ENCODE data around the gene SLC15A3.
A peak's percentile ranks its signal among the peaks of the same experiment; 100 is the strongest.

The SLC15A3 gene

GRCh38 chr11:60905551-60906113, 46.3 kb downstream of the SLC15A3 start:
- H3K4me3 ChIP-seq (ENCODE audit: low read depth, low read length): peak overlapping the region; percentile 88
- peak overlapping the region; percentile 84 for H3K27ac ChIP-seq (ENCODE audit: extremely low read depth, low read depth, low read length)
- no peaks in the 10 kb centered on the region; the same call in 1 of the 2 replicates for H3K4me1 ChIP-seq (ENCODE audit: control insufficient read depth, insufficient read depth, low read length)
- ChIA-PET POLR2A (interaction anchor here (0.8 to 2.8 kb wide), 7 partner anchors 9 to 21 kb away, joined by 3 to 36 read pairs (median 5); partner anchors contain the start of genes TMEM109 and TMEM132A), CTCF (interaction anchor here (0.6 to 2.9 kb wide), 3 partner anchors 14 to 225 kb away, joined by 3 to 19 read pairs (median 4); no protein-coding TSS in a partner anchor)
- peaks cover 0 to 42% of the 10 kb centered on the region in 2 experiments; a peak in 1 of 3 replicates for H3K36me3 ChIP-seq (ENCODE audit: control insufficient read depth in 2 of 2, insufficient read depth in 1 of 2, low read length in 2 of 2)
- no peaks in the 10 kb centered on the region for H3K9me3 ChIP-seq (ENCODE audit: control insufficient read depth, insufficient read depth, low read depth, low read length)
- TF ChIP-seq ZNF280C (tag by site-specific recombination; IDR thresholded peaks at IDR 0.05) (no peak), ZNF311 (tag by site-specific recombination; IDR thresholded peaks at IDR 0.05; ENCODE audit: borderline replicate concordance) (no peak), ZBTB10 (tag by site-specific recombination; IDR thresholded peaks at IDR 0.05) (no peak), ZNF157 (tag by site-specific recombination; IDR thresholded peaks at IDR 0.05) (no peak), MEIS1 (CRISPR knock-in tag; IDR thresholded peaks at IDR 0.05; ENCODE audit: borderline replicate concordance) (no peak), ZNF423 (tag by site-specific recombination; IDR thresholded peaks at IDR 0.05) (no peak), ZNF366 (tag by site-specific recombination; conservative IDR thresholded peaks at IDR 0.05) (peak; percentile 85), ZFHX2 (tag by site-specific recombination; conservative IDR thresholded peaks at IDR 0.05) (no peak), ZNF639 (tag by site-specific recombination; IDR thresholded peaks at IDR 0.05) (no peak), ZNF18 (tag by site-specific recombination; IDR thresholded peaks at IDR 0.05) (no peak), ZNF791 (tag by site-specific recombination; IDR thresholded peaks at IDR 0.05) (no peak), ZNF645 (tag by site-specific recombination; IDR thresholded peaks at IDR 0.05) (no peak), ZNF610 (tag by site-specific recombination; IDR thresholded peaks at IDR 0.05; ENCODE audit: borderline replicate concordance) (no peak), ZNF629 (tag by site-specific recombination; IDR thresholded peaks at IDR 0.05) (peak; percentile 90), ZNF398 (tag by site-specific recombination; IDR thresholded peaks at IDR 0.05) (no peak), ZNF16 (tag by site-specific recombination; IDR thresholded peaks at IDR 0.05; ENCODE audit: low read depth) (no peak), ZNF48 (tag by site-specific recombination; IDR thresholded peaks at IDR 0.05) (no peak), ZBTB21 (tag by site-specific recombination; IDR thresholded peaks at IDR 0.05) (peak; percentile 81), ZNF341 (tag by site-specific recombination; IDR thresholded peaks at IDR 0.05; ENCODE audit: low read depth) (no peak), ZBTB48 (tag by site-specific recombination; IDR thresholded peaks at IDR 0.05) (0 out of 2 replicates have a peak, but pooled peaks have one; percentile 20), ZNF354C (tag by site-specific recombination; IDR thresholded peaks at IDR 0.05; ENCODE audit: borderline replicate concordance, low read depth) (no peak), KLF10 (tag by site-specific recombination; IDR thresholded peaks at IDR 0.05) (no peak), ZNF121 (tag by site-specific recombination; IDR thresholded peaks at IDR 0.05) (no peak), ZNF660 (tag by site-specific recombination; IDR thresholded peaks at IDR 0.05) (no peak), ZNF292 (tag by site-specific recombination; IDR thresholded peaks at IDR 0.05; ENCODE audit: borderline replicate concordance, low read depth) (no peak), ZNF10 (tag by site-specific recombination; IDR thresholded peaks at IDR 0.05) (no peak), ZNF548 (tag by site-specific recombination; IDR thresholded peaks at IDR 0.05) (no peak)

All from HEK293 (cell line).